HT-29 (cell line): ENCODE measurements around the gene PRSS48. TPM values are rescaled to one million over a fixed set of nuclear protein-coding genes. Genes with fewer than 3 reads are reported as not detected.
A peak's percentile ranks its signal among the peaks of the same experiment; 100 is the strongest.
"Not testable (repeated sequence)": the region's sequence is repeated elsewhere in the genome, so short reads cannot be mapped to it uniquely, and the experiment has no call there.

Experiments used
- DNase-seq: peaks from one replicate; pipeline ENCODE4 v3.0.0-alpha.2; 2015; ENCODE audit warnings: low spot score
- small RNA-seq: library from RNA; depleted of rRNA; stranded (forward); fragments of <200 nt; gene quantifications from one replicate; pipeline ENCODE3, GENCODE V24; 2014
- total RNA-seq: library from RNA; depleted of rRNA; stranded (reverse); fragments of >200 nt; shearing (Covaris generic); gene quantifications from 2 replicates; pipeline ENCODE4 v1.2.3, GENCODE V29; 2014; rRNA removed

The PRSS48 gene
- total RNA-seq, 1 experiment from 2014 or later: not detected

- no peak for DNase-seq
Measured at GRCh38 chr4:151316645-151317044, 39.7 kb downstream of the PRSS48 start.

- DNase-seq: no peak
Measured at GRCh38 chr4:151318307-151319006, 41.5 kb downstream of the PRSS48 start.

GRCh38 chr4:151319490-151319889, 42.5 kb downstream of the PRSS48 start:
- no peak for DNase-seq

GRCh38 chr4:151321586-151321985, 44.6 kb downstream of the PRSS48 start:
- no peak for DNase-seq

- DNase-seq: not testable (repeated sequence)
Measured at GRCh38 chr4:151322161-151322560, 45.2 kb downstream of the PRSS48 start.

GRCh38 chr4:151322570-151322969, 45.6 kb downstream of the PRSS48 start:
- DNase-seq: no peak

GRCh38 chr4:151323667-151324066, 46.7 kb downstream of the PRSS48 start:
- peak; percentile 30 for DNase-seq

GRCh38 chr4:151324124-151324751, 47.3 kb downstream of the PRSS48 start:
- DNase-seq: no peak

GRCh38 chr4:151324752-151325110, 47.8 kb downstream of the PRSS48 start:
- peak; percentile 77 for DNase-seq

GRCh38 chr4:151325111-151325948, 48.4 kb downstream of the PRSS48 start, which contains the start of gene SH3D19:
TSS of gene SH3D19 (minus strand) at chr4:151325605. CDS start at chr4:151325352, 253 bp downstream.
- DNase-seq: peak; percentile 84

GRCh38 chr4:151325949-151326246, 48.9 kb downstream of the PRSS48 start:
- no peak for DNase-seq

- DNase-seq: peak; percentile 61
Measured at GRCh38 chr4:151329217-151330007, 52.5 kb downstream of the PRSS48 start.

- DNase-seq: peak; percentile 38
Measured at GRCh38 chr4:151331276-151332042, 54.5 kb downstream of the PRSS48 start.

- no peak for DNase-seq
Measured at GRCh38 chr4:151339467-151339866, 62.5 kb downstream of the PRSS48 start.

- peak; percentile 56 for DNase-seq
Measured at GRCh38 chr4:151340751-151341385, 63.9 kb downstream of the PRSS48 start.

Small RNAs within 50 kb of the gene (small RNA-seq; reads per million reads assigned to genes)
- not detected for gene AC104819.2
- gene RNU6-1282P: not detected

Other genes starting within 250 kb of the PRSS48 start
- 932 and 1,065 TPM in 2 replicates for gene RPS3A, start 177.5 kb upstream of the PRSS48 start, total RNA-seq
- 21.5 and 41.2 TPM in 2 replicates for gene SH3D19, start 48.4 kb downstream of the PRSS48 start, total RNA-seq
- 1.8 and 2.2 TPM in 2 replicates for gene FHIP1A, start 132.0 kb downstream of the PRSS48 start, total RNA-seq